ENCODE results near the gene SND1.

SND1 gene

DNA sequence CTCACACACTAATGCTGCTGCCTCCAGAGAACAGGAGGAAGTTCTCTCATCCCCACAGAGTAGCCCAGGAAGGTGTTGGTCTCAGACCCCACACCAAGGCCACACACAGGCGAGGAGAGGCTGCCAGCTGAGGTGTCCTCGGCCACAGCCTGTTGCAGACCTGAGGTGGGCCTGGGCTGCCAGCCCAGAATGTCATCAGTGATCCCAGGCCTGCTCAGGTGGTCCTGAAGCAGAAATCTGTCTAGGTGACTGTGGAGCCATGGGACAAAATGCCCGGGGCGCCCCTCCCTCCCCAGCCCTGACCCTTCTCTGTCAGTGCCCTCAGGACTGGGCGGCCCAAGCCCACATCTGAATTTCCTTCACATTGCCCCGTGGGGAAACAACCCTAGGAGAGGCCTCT is 422.7 kb downstream of the SND1 start:
- POLR2A ChIA-PET, result no interaction called here
- DNase-seq (ENCODE audit: extremely low spot score), result no peak
- CTCF ChIA-PET, result no interaction called here
- TF ChIP-seq SUZ12 (IDR thresholded peaks at IDR 0.05), result no peak
- no peak for TF ChIP-seq CTBP1 (IDR thresholded peaks at IDR 0.05; ENCODE audit: borderline replicate concordance)
- TF ChIP-seq HDGF (IDR thresholded peaks at IDR 0.05; ENCODE audit: borderline replicate concordance), result no peak
- no peak for TF ChIP-seq LEF1 (IDR thresholded peaks at IDR 0.05; ENCODE audit: borderline replicate concordance)
- no peak for TF ChIP-seq ZNF384 (IDR thresholded peaks at IDR 0.05)
- TF ChIP-seq ELF4 (IDR thresholded peaks at IDR 0.05), result no peak
- no peak for TF ChIP-seq FOXA1 (IDR thresholded peaks at IDR 0.05)
- no peak for TF ChIP-seq FOXM1 (IDR thresholded peaks at IDR 0.05; ENCODE audit: borderline replicate concordance)
- no peak for TF ChIP-seq FOXK2 (IDR thresholded peaks at IDR 0.05)

DNA sequence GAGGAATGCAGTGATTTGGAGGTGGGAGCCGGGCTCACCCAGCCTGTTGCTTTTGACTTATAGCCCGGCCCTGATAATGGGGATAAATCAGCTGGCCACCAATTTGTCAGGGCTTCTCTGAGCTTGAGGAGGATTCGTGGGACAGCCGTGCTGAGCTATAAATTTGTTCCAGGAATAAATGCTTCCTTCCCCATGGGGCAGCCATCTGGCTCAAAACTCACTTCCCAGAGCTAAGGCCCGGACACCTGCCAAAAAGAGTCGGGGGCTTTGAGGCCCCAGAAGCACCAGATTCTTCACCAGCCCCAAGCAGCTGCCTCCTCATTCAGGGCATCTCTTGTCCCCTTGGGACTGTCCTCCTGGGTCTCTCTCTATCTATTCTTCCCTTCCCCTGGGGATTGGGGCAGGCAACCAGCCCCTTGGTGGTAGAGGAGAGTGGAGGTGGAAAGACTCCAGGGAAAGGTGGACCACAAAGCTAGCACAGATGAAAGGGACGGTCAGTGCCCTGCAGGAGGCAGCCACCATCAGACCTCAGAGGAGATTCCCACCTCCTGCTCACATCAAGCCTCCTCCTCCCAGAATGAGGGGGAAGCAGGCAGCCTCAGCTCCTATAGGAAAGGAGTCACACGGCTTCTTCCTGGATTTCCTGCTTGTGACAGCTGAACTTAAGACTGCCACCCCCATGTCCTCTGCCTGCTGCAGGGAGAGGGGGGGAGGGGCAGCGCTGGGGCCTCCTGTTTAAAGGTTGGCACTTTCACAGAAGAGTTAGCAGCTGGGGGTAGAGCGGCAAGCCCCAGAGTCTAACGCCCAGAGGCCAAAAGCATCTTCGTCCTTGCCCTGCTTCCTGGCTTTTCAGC is 423.5 kb downstream of the SND1 start:
- no peak for TF ChIP-seq ARNT (IDR thresholded peaks at IDR 0.05)
- TF ChIP-seq, protein P1, sequence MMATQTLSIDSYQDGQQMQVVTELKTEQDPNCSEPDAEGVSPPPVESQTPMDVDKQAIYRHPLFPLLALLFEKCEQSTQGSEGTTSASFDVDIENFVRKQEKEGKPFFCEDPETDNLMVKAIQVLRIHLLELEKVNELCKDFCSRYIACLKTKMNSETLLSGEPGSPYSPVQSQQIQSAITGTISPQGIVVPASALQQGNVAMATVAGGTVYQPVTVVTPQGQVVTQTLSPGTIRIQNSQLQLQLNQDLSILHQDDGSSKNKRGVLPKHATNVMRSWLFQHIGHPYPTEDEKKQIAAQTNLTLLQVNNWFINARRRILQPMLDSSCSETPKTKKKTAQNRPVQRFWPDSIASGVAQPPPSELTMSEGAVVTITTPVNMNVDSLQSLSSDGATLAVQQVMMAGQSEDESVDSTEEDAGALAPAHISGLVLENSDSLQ (IDR thresholded peaks at IDR 0.05), result no peak
- no peak for TF ChIP-seq CTBP1 (IDR thresholded peaks at IDR 0.05; ENCODE audit: borderline replicate concordance)
- no peak for TF ChIP-seq NFRKB (IDR thresholded peaks at IDR 0.05)
- ChIA-PET CTCF (no interaction called here), POLR2A (no interaction called here)

GRCh38 chr7:128076196-128076795 is 424.3 kb downstream of the SND1 start:
- DNase-seq (ENCODE audit: extremely low spot score), result no peak
- ChIA-PET CTCF (no interaction called here), POLR2A (no interaction called here)
- TF ChIP-seq ELF4 (IDR thresholded peaks at IDR 0.05) (no peak), FOXK2 (IDR thresholded peaks at IDR 0.05) (no peak), SP1 (IDR thresholded peaks at IDR 0.05) (no peak), L3MBTL2 (conservative IDR thresholded peaks at IDR 0.05) (no peak), FOXM1 (IDR thresholded peaks at IDR 0.05; ENCODE audit: borderline replicate concordance) (no peak), HDGF (IDR thresholded peaks at IDR 0.05; ENCODE audit: borderline replicate concordance) (no peak), CTBP1 (IDR thresholded peaks at IDR 0.05; ENCODE audit: borderline replicate concordance) (no peak), LEF1 (IDR thresholded peaks at IDR 0.05; ENCODE audit: borderline replicate concordance) (no peak), BHLHE40 (IDR thresholded peaks at IDR 0.05; ENCODE audit: borderline replicate concordance) (no peak), ZNF384 (IDR thresholded peaks at IDR 0.05) (no peak)
- TF ChIP-seq, protein P1 (IDR thresholded peaks at IDR 0.05), result no peak

More for the DNA sequence above, 423.5 kb downstream of the SND1 start:
- DNase-seq (ENCODE audit: extremely low spot score), result no peak

- CTCF ChIA-PET, result no interaction called here
- POLR2A ChIA-PET, result interaction anchor here (0.8 kb wide), 1 partner anchor 22 kb away, joined by 3 read pairs; no protein-coding TSS in a partner anchor
- DNase-seq (ENCODE audit: extremely low spot score), result no peak
- no peak for TF ChIP-seq SUZ12 (IDR thresholded peaks at IDR 0.05)
- no peak for TF ChIP-seq L3MBTL2 (conservative IDR thresholded peaks at IDR 0.05)
- TF ChIP-seq FOXK2 (IDR thresholded peaks at IDR 0.05), result no peak
- no peak for TF ChIP-seq SP1 (IDR thresholded peaks at IDR 0.05)
- no peak for TF ChIP-seq NFRKB (IDR thresholded peaks at IDR 0.05)
- TF ChIP-seq TARDBP (IDR thresholded peaks at IDR 0.05), result no peak
These were observed 424.8 kb downstream of the SND1 start for GRCh38 chr7:128076796-128077271.

GRCh38 chr7:128078309-128078708 is 426.3 kb downstream of the SND1 start:
- POLR2A ChIA-PET, result no interaction called here
- CTCF ChIA-PET, result no interaction called here

More at GRCh38 chr7:128078309-128078708, 426.3 kb downstream of the SND1 start:
- no peak for DNase-seq (ENCODE audit: extremely low spot score)
- no peak for TF ChIP-seq TARDBP (IDR thresholded peaks at IDR 0.05)
- TF ChIP-seq BHLHE40 (IDR thresholded peaks at IDR 0.05; ENCODE audit: borderline replicate concordance), result no peak
- no peak for TF ChIP-seq SP1 (IDR thresholded peaks at IDR 0.05)
- TF ChIP-seq ELF4 (IDR thresholded peaks at IDR 0.05), result no peak
- TF ChIP-seq ZNF384 (IDR thresholded peaks at IDR 0.05), result no peak
- no peak for TF ChIP-seq FOXA1 (IDR thresholded peaks at IDR 0.05)
- TF ChIP-seq CTBP1 (IDR thresholded peaks at IDR 0.05; ENCODE audit: borderline replicate concordance), result no peak
- TF ChIP-seq NFRKB (IDR thresholded peaks at IDR 0.05), result no peak
- TF ChIP-seq FOXM1 (IDR thresholded peaks at IDR 0.05; ENCODE audit: borderline replicate concordance), result no peak
- no peak for TF ChIP-seq ARNT (IDR thresholded peaks at IDR 0.05)
- no peak for TF ChIP-seq L3MBTL2 (conservative IDR thresholded peaks at IDR 0.05)
- TF ChIP-seq, protein P1 (IDR thresholded peaks at IDR 0.05), result no peak
- no peak for TF ChIP-seq HDGF (IDR thresholded peaks at IDR 0.05; ENCODE audit: borderline replicate concordance)
- TF ChIP-seq SUZ12 (IDR thresholded peaks at IDR 0.05), result no peak
- no peak for TF ChIP-seq FOXK2 (IDR thresholded peaks at IDR 0.05)
- TF ChIP-seq LEF1 (IDR thresholded peaks at IDR 0.05; ENCODE audit: borderline replicate concordance), result no peak
